ENCODE data around the gene RND1.
"Not testable (repeated sequence)": the region's sequence is repeated elsewhere in the genome, so short reads cannot be mapped to it uniquely, and the experiment has no call there.

The RND1 gene

DNA sequence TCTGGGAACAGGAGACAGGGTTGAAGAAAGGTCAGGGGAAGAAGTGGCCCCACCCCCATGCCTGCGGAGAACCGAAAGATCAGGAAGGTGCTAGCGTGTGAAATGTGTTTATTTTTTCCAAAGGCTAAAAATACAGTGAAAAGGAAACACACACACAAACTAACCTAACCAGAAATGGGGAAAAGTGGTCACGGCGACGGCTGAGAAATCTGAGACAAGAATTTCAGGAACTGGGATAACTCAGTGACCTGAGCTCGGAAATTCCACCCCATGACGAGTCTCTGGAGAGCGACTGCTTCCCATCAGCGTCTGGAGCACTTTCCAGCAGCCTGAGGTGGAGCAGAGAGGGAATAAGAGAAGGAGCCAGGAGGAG is 16.6 kb upstream of the RND1 start:
- TF ChIP-seq, protein P1, sequence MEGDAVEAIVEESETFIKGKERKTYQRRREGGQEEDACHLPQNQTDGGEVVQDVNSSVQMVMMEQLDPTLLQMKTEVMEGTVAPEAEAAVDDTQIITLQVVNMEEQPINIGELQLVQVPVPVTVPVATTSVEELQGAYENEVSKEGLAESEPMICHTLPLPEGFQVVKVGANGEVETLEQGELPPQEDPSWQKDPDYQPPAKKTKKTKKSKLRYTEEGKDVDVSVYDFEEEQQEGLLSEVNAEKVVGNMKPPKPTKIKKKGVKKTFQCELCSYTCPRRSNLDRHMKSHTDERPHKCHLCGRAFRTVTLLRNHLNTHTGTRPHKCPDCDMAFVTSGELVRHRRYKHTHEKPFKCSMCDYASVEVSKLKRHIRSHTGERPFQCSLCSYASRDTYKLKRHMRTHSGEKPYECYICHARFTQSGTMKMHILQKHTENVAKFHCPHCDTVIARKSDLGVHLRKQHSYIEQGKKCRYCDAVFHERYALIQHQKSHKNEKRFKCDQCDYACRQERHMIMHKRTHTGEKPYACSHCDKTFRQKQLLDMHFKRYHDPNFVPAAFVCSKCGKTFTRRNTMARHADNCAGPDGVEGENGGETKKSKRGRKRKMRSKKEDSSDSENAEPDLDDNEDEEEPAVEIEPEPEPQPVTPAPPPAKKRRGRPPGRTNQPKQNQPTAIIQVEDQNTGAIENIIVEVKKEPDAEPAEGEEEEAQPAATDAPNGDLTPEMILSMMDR (IDR thresholded peaks at IDR 0.05; ENCODE audit: low read length, missing control alignments) = no peak
- H3K4me3 ChIP-seq (replicated peaks; ENCODE audit: low read depth, low read length) = peak overlapping the region; percentile 38
- peak; percentile 68 for DNase-seq (ENCODE audit: low read depth)

DNA sequence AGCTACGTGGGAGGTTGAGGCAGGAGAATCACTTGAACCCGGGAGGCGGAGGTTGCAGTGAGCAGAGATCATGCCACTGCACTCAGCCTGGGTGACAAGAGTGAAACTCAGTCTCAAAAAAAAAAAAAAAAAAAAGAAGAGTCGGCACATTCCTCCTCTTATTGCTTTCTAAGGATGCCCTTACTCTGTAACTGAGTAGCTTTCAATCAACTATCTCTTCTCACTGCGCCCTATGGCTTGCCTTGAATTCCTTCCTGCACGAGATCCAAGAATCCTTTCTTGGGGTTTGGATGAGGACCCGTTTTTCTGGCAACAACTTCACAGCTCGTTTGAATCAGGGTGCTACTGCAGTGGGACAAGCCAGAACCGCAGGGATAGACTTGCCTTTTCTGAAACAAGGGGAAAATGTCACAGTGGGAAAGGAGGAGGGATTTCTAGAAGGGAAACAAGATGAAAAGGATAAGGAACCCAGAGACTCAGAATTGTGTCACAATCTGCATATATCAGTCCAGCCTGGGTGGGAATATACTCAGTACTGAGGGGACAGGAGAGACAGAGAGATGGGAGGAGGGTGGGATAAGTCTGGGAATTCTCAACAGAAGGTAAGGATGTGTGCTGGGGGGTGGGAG is 16.1 kb upstream of the RND1 start:
- peak overlapping the region; percentile 38 for H3K4me3 ChIP-seq (replicated peaks; ENCODE audit: low read depth, low read length)
- peak; percentile 35 for DNase-seq (ENCODE audit: low read depth)
- TF ChIP-seq, protein P1 (IDR thresholded peaks at IDR 0.05; ENCODE audit: low read length, missing control alignments) = no peak

DNA sequence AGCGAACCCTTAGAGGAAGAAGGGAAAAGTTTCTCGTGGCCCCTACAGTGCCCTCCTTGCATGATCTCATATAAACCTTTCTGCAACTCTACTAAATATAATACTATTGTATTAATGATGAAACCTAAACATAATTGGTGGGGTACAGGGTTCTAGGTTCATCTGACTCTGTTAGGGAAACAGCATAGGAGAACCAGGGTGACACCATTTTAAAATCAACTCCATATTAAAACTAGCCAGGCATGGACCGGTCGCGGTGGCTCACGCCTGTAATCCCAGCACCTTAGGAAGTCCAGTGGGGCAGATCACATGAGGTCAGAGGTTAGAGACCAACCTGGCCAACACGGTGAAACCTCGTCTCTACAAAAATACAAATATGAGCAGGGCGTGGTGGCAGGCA is 15.0 kb upstream of the RND1 start:
- H3K4me3 ChIP-seq (replicated peaks; ENCODE audit: low read depth, low read length) = no peak overlapping the region
- DNase-seq (ENCODE audit: low read depth) = no peak
- TF ChIP-seq, protein P1 (IDR thresholded peaks at IDR 0.05; ENCODE audit: low read length, missing control alignments) = no peak

DNA sequence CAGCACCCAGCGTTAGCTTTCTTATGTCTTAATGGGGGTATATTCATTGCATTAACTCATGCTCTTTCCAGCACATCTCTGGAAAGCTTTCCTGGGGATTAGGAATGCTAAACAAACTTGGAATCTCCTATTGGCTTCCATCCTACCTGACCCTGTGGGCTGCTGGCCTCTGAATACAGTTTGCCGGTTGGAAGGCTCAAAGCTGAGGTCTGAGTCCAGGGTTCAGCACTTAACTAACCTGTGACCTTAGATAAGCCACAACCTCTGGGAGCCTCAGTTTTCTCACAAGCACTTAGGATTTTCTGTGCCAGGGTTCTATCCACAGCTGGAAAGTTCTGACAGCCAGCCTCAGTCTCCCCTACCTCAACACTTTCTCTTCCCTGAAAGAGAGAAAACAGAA is 12.9 kb upstream of the RND1 start:
- TF ChIP-seq, protein P1 (IDR thresholded peaks at IDR 0.05; ENCODE audit: low read length, missing control alignments) = no peak
- DNase-seq (ENCODE audit: low read depth) = no peak
- no peak overlapping the region for H3K4me3 ChIP-seq (replicated peaks; ENCODE audit: low read depth, low read length)

DNA sequence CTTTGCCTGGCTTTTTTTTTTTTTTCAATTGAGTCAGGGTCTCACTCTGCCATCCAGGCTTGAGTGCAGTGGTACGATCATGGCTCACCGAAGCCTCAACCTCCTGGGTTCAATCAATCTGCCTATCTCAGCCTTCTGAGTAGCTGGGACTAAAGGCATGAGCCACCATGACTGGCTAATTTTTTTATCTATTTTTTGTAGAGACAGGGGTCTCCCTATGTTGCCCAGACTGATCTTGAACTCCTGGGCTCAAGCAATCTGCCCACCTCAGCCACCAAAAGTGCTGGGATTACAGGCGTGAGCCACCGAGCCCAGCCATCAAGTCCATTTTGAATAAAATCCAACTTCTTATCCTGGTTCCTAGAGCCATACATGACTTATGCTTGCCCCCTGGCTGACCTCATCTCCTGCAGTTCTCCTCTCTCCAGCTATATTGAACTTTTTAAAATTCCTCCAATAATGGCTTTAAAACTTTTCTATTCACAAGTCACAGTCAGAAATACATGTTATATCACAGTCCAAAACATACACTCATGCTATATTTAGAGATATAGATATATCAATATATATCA is 10.4 kb upstream of the RND1 start:
- DNase-seq (ENCODE audit: low read depth) = no peak
- no peak overlapping the region for H3K4me3 ChIP-seq (replicated peaks; ENCODE audit: low read depth, low read length)
- TF ChIP-seq, protein P1 (IDR thresholded peaks at IDR 0.05; ENCODE audit: low read length, missing control alignments) = no peak

DNA sequence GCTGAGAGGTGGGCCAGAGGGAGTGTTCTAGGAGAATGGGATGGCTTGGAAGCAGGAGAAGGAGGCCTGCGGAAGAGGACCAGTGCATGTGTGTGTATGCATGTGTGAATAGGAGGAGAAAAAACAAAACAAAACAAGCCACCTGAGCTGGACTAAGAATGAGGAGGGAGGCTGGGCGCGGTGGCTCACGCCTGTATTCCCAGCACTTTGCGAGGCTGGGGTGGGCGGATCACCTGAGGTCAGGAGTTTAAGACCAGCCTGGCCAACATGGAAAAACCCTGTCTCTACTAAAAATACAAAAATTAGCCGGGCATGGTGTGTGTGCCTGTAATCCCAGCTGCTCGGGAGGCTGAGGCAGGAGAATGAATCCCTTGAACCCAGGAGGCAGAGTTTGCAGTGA is 7.9 kb upstream of the RND1 start:
- H3K4me3 ChIP-seq (replicated peaks; ENCODE audit: low read depth, low read length); DNase-seq (ENCODE audit: low read depth): not testable (repeated sequence)

DNA sequence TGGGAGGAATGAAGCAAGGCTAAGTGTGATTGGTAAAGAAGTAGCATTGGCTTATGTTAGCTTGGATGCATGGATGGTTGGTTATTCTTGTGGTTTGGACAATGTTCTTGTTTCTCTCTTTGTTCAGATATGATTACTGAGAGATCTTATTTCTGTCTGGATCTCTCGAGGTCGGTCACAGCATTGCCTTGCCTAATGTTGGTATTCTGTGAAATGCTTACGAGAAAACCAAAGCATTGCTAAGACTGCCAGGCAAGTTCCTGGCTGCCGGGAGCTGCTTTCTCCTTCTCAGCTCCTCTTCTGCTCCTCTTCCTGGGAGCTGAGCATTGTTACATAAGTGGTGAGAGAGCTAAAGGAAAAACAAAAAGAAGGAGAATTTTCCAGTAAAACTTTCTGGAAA is 7.4 kb upstream of the RND1 start:
- no peak for DNase-seq (ENCODE audit: low read depth)
- TF ChIP-seq, protein P1 (IDR thresholded peaks at IDR 0.05; ENCODE audit: low read length, missing control alignments) = no peak
- H3K4me3 ChIP-seq (replicated peaks; ENCODE audit: low read depth, low read length) = no peak overlapping the region

Data from fibroblast of pulmonary artery (primary cell).